GM12874 (cell line): Measurements from ENCODE around the gene TNP2.

ENCODE experiments used
- CTCF ChIP-seq: IDR thresholded peaks from 2 replicates; pipeline ENCODE4 v1.5.1; 2011; ENCODE audit warnings: low read depth, mild to moderate bottlenecking, control low read depth, low read length, moderate library complexity; ENCODE audit not compliant: insufficient read depth

Gene TNP2

GRCh38 chr16:11272484-11272883 lies 3.4 kb upstream of the TNP2 start:
- TF ChIP-seq CTCF = no peak

GRCh38 chr16:11271610-11272009 lies 2.5 kb upstream of the TNP2 start:
- TF ChIP-seq CTCF = no peak

GRCh38 chr16:11270602-11271162 lies 1.6 kb upstream of the TNP2 start:
- no peak for TF ChIP-seq CTCF

- TF ChIP-seq CTCF = no peak
Measured at GRCh38 chr16:11265124-11265523, 4.0 kb downstream of the TNP2 start.

GRCh38 chr16:11264155-11264832 lies 4.8 kb downstream of the TNP2 start:
- TF ChIP-seq CTCF = no peak

GRCh38 chr16:11263737-11264136 lies 5.4 kb downstream of the TNP2 start:
- TF ChIP-seq CTCF = no peak

- no peak for TF ChIP-seq CTCF
Measured at GRCh38 chr16:11262915-11263314, 6.2 kb downstream of the TNP2 start.
